Lower leg skin (tissue), 3 donors: ENCODE data around the gene PIWIL4.

Experiments
- POLR2A ChIP-seq, 2 donors: fragments of 450-650 bp; IDR thresholded peaks; one replicate each; pipeline ENCODE4 v1.6.1; 2016 to 2017; ENCODE audit warnings: antibody characterized with exemption in 2 of 2, mild to moderate bottlenecking in 1 of 2, moderate library complexity in 1 of 2
- TF ChIP-seq, protein P1 (sequence below), 3 donors: fragments of 450-650 bp; IDR thresholded peaks; one replicate each; pipeline ENCODE4 v1.5.1; 2016; ENCODE audit warnings: antibody characterized with exemption in 3 of 3, mild to moderate bottlenecking in 3 of 3, moderate library complexity in 2 of 3

DNA sequence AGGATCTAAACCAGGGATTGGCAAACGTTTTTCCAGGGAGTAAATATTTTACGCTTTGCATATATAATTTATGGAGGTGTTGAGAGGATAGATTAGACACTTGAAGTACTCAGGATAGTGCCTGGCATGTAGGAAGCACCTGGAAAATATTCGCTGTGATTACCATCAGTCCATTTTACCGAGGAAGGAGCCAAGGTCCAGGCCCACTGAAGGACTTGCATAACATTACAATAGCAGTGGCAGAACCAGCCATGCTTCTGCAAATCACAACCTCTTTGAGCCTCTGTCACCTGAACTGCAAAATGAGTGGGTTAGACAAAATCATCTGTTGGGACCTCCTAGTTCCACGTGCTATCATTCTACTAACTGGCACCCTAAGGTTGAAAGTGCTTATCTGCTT, 18.0 kb upstream of the PIWIL4 start:
- TF ChIP-seq, protein P1, sequence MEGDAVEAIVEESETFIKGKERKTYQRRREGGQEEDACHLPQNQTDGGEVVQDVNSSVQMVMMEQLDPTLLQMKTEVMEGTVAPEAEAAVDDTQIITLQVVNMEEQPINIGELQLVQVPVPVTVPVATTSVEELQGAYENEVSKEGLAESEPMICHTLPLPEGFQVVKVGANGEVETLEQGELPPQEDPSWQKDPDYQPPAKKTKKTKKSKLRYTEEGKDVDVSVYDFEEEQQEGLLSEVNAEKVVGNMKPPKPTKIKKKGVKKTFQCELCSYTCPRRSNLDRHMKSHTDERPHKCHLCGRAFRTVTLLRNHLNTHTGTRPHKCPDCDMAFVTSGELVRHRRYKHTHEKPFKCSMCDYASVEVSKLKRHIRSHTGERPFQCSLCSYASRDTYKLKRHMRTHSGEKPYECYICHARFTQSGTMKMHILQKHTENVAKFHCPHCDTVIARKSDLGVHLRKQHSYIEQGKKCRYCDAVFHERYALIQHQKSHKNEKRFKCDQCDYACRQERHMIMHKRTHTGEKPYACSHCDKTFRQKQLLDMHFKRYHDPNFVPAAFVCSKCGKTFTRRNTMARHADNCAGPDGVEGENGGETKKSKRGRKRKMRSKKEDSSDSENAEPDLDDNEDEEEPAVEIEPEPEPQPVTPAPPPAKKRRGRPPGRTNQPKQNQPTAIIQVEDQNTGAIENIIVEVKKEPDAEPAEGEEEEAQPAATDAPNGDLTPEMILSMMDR (IDR thresholded peaks at IDR 0.05), result no peak
- TF ChIP-seq POLR2A (IDR thresholded peaks at IDR 0.05), result no peak
